NCI-H2107 (cell line): ENCODE results near the gene CYTH3.
"Not testable (repeated sequence)": the region's sequence is repeated elsewhere in the genome, so short reads cannot be mapped to it uniquely, and the experiment has no call there.

Experiments
- DNase-seq: peaks from one replicate; lab custom pipeline; 2025; lab: John Stamatoyannopoulos, UW

Gene CYTH3

GRCh38 chr7:6153646-6154541, 118.5 kb downstream of the CYTH3 start:
- no peak for DNase-seq

GRCh38 chr7:6151994-6152735, 120.3 kb downstream of the CYTH3 start:
- DNase-seq = no peak

GRCh38 chr7:6151527-6151926, 120.9 kb downstream of the CYTH3 start:
- DNase-seq = not testable (repeated sequence)

GRCh38 chr7:6149996-6150395, 122.4 kb downstream of the CYTH3 start:
- no peak for DNase-seq

- no peak for DNase-seq
These were observed 123.6 kb downstream of the CYTH3 start for GRCh38 chr7:6148724-6149360.

- DNase-seq = no peak
These were observed 124.8 kb downstream of the CYTH3 start for GRCh38 chr7:6147627-6148026.

GRCh38 chr7:6146666-6147065, 125.8 kb downstream of the CYTH3 start:
- DNase-seq = no peak

GRCh38 chr7:6143997-6144396, 128.4 kb downstream of the CYTH3 start:
- DNase-seq = no peak

- DNase-seq = no peak
These were observed 129.5 kb downstream of the CYTH3 start for GRCh38 chr7:6142871-6143380.

GRCh38 chr7:6139189-6139996, 133.0 kb downstream of the CYTH3 start:
- no peak for DNase-seq

- no peak for DNase-seq
These were observed 135.9 kb downstream of the CYTH3 start for GRCh38 chr7:6136475-6136874.

GRCh38 chr7:6133249-6133648, 139.2 kb downstream of the CYTH3 start:
- no peak for DNase-seq

GRCh38 chr7:6130007-6130587, 142.3 kb downstream of the CYTH3 start:
- no peak for DNase-seq

- DNase-seq = no peak
These were observed 144.2 kb downstream of the CYTH3 start for GRCh38 chr7:6128205-6128604.

- no peak for DNase-seq
These were observed 145.3 kb downstream of the CYTH3 start for GRCh38 chr7:6127110-6127490.

GRCh38 chr7:6123843-6124242, 148.6 kb downstream of the CYTH3 start:
- DNase-seq = no peak

- DNase-seq = no peak
These were observed 151.3 kb downstream of the CYTH3 start for GRCh38 chr7:6121141-6121540.

GRCh38 chr7:6117533-6117932, 154.9 kb downstream of the CYTH3 start:
- no peak for DNase-seq

GRCh38 chr7:6116211-6116610, 156.2 kb downstream of the CYTH3 start:
- no peak for DNase-seq
